Tongue (tissue), 2 donors: ENCODE results near the gene SLC26A2. TPM values are rescaled to one million over a fixed set of nuclear protein-coding genes. Genes with fewer than 3 reads are reported as not detected.
A peak's percentile ranks its signal among the peaks of the same experiment; 100 is the strongest.

Experiments
- DNase-seq: peaks from one replicate; pipeline ENCODE4 v3.0.0-alpha.2; 2015
- total RNA-seq: library from RNA; depleted of rRNA; stranded (reverse); fragments of >200 nt; gene quantifications from one replicate; pipeline ENCODE4 v1.2.3, GENCODE V29; 2014

The SLC26A2 gene
- total RNA-seq: 20.1 TPM

DNA sequence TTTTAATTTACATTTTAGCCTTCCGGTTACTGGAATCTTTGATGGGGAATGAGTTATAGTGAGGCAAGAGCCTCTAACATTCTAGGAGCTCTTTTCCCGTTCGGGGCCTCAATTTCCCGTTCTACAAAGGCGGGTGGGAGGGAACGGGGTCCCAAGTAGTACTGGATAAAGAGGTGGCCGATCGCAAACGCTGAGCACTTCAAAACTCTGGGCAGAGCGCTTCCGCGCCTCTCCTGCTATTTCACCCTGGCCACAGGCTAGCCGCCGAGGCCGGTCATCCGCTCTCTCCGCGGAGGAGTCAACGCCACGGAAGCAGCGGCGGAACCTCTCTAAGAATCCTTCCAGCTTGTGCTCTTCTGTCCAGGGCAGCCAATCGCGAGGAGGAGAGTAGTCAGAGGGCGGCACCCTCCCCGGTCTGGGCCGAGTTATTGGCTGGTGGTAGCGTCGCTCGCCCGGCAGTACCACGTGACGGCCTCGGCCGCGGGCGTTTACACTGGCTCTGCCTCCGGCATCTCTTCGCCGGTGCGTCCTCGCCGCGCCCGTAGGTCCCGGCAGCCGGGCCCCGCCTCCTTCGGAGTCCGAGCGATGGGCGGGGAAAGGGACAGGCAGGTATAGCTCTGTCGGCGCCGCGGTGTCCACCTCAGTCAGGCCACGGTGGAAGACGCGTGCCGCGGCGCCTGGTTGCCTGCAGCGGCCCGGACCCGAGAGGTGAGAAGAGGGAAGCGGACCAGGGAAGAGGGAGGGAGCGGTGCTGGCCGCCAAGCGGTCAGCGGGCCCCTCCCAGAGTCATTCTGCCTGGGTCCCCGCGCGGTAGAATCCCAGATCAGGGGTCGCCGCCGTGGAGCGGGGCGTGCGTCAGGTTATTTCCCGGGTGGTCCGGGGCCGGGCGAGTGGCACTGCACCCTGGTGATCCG, at the start of gene SLC26A2:
Gene SLC26A2 (plus strand): TSS at position 487 of the 914 bp plus-strand sequence. CDS start 16,895 bp downstream, outside the sequence.
- DNase-seq: peak; percentile 99

DNA sequence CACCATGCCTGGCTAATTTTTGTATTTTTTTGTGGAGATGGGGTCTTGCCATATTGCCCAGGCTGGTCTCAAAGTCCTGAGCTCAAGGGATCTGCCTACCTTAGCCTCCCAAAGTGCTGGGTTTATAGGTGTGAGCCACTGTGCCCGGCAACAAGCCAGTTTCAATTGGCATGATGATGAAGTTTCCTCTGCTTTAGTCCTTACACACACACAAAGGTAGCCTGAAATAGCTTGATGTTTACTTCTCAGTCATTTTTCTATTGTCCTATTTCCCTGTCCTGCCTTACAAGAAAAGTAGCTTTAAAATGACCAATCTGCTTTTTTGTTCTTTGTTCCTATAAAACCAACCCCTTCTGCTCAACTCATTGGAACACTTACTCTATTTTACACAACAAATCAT, 49.5 kb upstream of the SLC26A2 start:
- no peak for DNase-seq

DNA sequence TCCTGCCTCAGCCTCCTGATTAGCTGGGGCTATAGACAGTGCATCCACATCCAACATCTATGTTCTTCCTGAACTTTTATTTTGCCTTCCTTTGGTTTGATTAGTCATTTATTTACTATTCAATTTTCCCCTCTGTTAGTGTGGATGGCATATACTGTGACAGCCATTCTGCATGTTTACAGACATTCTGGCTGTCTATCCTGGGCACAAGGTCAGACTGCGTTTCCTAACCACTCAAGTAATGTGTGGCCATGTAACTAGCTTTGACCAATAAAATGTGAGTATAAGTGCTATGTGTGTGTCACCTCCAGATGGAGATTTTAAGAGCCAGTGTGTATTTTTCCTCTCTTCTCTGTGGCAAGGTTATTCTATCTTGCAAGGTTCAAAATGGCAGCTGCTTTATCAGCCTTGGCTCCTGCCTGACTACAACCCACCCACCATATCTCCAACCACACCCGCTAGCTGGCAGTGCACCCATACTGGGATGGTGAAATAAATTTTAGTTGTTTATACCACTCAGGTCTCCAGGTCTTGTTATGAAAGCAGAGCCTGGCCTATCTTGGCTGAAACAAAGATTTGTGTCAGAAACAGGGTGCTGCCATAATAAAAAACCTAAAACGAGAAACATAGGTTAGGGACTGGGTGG, 48.2 kb upstream of the SLC26A2 start:
- DNase-seq: no peak

DNA sequence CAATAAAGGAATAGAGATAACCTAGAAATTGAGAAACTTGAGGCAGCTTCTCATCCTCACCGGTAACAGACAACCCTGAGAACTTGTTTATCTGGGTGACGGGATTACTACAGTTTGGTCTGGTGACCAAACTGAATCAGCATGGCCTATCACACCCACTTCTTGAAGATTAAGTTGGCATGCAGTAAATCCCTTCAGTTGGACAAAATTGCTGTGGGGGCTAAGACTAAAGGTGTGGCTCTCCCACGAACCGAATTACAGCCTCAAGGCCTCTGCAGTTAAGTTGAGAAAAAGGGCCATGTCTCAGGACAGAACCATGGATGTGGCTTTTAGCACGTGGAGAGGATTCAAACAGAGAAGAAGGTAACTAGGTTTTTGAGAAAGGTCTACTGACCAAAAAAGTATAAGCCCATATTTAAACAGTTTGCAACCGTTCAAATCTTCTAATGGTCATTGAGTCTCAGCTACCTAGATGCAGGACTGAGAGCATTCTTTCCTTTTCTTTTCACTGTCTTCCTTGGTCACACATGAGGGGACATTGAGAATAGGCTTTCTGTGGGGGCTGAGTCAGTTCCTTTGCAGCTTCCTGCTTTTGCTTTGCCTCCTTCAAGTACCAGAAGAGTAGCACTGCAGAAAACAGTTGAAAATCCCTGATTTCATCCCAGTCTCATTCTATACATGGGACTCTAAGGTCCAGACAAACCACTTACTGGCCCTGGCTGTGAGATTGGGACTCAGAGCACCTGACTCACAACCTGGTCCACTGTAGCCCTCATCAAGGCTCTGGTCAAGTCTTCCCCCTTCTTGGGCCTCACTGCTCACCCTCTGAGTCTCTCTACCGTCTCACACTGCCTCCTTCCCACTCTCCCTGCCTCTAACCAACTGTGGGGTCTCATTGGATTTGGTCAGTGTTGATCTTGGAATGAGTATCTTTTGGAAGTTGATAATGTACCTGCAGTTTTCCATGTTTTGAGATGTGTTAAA, 46.8 kb upstream of the SLC26A2 start:
- DNase-seq: no peak

DNA sequence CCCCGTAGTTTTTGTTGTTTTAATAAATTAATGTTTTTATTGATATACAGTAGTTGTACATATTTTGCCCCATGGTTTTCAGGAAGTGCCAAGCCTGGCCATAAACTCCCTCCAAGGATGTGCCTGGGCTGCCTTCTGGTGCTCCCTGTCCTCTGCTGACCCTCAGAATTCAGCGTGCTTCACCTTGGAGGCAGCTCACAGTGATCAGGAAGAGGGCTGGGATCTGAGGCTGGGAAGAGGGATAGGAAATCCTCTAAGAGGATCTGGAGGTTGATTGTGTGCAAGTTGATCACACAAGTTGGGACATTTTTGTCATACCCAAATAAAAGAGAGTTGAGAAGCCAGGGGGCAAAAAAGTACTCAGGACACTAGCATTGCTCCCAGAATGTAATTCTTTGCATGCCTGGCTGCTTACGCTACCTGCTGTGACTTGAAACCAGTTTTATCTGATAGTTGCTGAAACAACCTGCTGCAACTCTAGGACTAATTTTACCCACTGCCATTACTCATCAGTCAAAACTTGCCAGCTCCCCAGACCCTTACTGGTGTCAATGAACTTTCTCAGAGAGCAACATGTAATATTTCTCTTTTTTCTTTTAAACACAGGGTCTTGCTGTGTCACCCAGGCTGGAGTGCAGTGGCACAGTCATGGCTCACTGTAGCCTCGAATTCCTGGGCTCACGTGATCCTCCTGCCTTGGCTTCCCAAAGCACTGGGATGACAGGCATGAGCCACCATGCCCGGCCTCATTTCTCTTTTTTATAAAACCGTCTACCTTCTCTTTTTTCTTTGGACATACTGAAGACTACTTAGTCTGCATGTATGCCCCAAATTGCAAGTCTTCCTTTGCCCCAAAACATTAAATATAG, 44.9 kb upstream of the SLC26A2 start:
- no peak for DNase-seq

DNA sequence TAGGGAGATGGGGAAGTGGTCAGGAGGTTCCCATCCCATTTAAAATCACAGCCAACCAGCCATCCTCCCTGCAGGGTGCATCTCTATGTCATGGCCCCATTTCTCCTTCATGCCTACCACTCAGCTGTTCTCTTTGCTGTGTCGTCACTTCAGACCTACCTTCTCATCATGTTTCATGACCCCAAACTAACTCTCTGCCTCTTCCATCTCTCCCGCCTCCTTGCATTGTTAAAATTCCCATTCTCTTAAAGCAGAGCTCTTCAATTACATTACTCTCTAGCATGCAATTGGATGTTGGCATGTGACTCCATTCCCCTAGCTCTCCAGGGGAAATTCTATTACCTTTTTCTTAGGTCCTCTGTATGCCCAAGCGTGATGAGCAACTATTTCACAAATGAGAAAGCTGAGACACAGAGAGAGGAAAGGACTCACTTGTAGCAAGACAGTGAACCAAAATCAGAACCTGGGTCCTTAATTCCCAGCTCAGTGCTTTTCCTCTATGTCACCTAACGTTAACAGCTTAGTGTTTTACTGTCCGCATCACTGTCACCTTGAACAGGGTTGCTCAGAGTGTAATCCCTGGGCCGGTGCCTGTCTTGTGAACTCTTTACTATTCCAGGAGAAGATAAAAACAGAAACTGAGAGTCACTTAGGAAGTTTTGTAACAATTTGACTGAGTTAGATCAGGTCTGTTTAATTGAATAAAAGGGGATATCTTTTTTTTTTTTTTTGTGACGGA, 44.1 kb upstream of the SLC26A2 start:
- no peak for DNase-seq

DNA sequence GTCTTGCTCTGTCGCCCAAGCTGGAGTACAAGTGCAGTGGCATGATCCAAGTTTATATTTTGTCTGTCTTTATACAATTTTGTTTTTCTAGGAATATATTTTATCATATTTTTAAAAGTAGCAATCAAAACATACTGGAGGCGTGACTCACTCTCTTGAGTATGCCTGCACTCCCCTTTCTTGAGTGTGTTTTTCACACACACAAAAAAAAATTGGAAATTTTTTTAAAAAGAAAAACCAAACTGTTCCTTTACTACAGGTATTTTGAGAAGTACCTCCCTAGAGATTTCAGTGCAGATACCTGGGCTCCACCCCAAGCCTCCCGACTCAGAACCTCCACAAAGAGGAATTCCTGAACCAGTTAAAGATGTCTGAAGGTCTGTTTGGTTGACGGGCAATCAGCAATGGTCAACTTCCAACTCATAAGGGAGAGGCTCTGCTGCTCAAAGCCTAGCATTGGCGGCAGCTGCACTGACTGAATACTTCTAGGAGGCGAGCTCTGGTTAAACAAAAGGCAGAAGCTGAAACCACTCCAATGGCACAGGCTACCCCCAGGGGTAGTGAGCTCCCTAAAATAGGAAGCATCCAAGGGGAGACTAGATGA, 43.4 kb upstream of the SLC26A2 start:
- DNase-seq: no peak

DNA sequence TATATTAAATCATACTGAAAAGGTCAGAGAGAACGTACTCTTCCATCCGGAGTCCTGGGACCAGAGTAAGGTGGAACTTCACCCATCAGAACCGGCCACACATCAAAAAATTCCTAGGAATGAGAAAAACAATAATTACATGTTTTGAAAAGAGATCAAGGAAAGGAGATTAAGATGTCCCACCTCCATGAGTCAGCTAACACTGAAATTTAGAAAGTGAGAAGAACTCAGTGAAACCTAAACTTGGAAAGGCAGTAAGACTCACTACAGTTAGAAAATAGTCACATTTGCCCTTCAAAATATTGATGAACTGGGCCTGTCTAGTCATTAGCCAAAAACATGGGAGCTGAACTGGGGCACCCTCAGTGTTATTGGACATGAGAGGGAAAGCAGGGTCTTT, 39.0 kb upstream of the SLC26A2 start:
- DNase-seq: no peak

DNA sequence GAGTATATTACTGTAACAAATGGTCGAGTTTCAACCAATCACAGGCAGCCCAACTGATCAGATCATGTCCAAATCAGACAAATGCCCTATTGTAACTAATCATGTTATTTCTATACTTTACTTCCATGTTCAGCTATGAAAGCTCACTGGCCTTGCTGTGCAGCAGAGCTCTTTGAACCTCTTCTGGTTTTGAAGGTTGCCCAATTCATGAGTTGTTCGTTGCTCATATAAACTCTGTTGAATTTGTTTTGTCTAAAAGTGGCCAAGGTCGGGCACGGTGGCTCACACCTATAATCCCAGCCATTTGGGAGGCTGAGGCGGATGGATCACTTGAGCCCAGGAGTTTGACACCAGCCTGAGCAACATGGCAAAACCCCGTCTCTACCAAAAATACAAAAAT, 37.6 kb upstream of the SLC26A2 start:
- DNase-seq: no peak

DNA sequence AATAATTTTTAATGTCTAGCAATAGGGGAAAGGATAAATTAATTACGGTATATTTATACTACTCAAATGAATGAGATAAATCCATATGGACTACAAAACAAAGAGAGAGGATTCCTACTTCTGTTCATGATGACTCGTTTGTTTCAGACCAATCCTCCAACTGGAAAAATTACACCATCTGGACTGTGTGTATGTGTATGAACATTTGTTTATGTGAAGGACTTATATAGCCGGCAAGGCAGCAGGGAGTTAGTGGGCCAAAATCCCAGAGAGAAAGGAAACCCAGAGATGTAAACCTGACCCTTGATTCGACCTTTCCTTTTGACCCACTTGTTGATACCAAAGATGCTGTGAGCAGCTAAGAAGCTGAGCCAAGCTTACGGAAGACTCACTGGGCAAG, 36.1 kb upstream of the SLC26A2 start:
- DNase-seq: no peak

DNA sequence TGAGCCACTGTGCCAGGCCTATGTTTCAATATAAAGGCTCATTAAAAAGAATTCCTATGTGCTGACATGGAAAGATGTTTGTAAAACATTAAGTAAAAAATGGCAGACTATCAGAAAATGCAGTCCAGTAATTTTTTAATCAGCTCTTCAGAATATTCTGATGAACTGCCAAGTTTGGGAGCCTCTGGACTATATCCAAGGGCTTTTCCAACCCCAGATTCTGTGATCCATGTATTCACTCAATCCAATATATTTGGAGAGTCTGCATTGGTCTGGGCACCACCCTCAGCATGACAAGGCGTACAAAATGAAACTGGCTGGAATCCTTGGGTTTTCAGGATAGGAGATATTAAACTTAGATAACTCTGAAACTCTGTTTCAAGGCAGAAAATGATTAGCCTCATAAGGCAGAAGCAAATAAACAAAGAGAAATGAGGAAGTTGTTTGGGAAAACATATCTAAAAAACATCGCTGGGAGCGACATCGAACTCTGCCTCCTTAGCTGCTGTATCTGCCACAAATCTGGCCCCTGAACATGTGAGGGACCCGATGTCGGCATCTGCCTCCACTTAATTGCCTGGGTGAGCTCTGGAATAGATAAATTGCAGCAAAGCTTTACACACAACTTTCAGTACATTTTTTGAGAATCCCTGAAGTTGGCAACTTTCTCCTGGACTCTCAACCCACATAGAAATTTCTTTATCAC, 30.4 kb upstream of the SLC26A2 start:
- no peak for DNase-seq

DNA sequence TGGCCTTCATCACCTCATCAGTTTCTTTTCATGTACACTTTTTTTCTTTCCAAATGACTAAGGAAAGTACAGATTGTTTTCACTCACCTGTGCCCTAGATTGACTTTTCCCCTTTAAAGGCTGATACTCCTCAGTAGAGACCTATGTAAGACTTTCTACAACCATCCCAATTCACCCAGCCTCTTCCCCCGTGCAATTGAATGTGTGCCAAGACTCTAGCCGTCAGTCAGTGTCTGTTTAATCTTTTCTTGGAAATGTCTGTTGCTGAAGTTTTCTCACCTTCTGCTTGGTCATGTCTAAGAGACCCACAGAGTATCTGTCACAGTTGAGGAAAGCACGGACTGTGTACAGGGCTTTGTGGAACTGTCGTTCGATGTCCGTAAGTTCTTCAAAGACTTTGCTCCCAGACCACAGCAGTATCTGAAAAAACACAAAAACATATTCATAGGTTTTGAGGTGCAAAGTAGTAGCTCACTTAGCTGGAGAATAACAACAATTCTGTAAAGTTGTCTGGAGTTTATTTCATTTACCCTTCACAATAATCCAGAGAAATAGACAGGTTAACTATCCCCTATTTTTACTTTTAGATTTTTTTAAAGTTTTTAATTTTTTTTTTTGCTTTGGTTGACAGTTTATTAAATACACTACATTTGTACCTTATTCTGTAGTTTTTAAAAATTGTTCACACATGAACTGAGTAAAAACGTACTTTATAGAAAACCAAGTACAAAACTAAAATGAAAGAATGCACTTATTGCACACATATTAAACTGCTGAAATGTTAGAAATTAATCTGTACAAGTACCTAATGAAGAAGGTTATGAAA, 29.6 kb upstream of the SLC26A2 start:
- DNase-seq: no peak

DNA sequence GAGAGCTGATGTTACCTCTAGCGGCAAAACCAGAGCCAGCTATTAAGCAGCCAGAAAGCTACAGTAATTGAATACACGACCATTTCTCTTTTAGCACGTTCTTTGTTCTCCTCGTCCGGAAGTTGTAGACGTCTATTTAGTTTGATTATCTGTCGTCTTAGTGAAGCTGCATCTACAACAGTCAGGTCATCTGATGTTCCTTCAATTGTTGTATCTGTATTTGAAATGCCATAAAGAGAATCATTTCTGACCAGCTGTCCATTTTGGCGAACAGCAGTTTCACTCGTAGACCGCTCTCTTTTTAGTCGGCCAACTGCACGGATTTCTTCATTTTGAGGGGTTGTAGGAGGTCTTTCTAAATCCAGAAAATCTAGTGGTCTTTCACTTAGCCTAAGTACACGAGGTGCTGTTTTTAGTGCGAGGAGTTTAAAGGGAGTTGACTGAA, 28.5 kb upstream of the SLC26A2 start:
- no peak for DNase-seq

DNA sequence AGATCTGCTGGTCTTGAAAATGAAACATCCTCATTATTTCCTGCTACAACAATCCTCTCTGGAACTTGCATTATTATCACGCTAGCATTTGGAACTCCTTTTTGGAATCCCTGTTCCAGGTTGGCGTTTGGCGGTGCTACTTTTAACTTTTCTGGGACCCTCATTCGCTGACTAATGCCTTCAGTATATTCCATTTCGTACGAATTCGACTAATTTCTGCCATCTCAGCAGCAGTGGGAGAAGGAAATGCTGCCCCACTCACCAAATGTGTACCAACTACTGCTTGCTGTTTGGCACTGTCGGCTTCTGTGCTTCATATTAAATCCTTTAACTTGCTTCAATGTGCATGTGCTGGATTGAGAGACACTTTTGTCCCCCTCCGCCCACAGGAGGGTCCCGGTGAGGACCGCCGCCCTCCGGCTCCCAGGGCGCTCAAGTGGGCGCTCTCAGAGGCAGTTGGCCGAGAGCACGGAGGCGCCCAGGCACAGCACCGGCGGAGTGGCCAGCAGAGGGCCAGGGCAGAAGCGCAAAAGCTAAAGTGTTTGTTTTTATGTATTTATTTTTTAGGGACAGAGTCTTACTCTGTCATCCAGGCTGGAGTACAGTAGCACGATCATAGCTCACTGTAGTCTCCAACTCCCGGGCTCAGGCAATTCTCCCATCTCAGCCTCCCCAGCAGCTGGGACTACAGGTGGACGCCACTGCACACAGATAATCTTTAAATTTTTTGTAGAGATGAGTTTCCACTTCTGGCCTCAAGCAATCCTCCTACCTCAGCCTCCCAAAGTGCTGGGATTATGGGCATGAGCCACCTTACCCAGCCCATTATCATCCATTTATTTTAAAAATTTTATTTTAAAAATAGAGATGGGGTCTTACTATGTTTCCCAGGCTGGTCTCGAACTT, 27.9 kb upstream of the SLC26A2 start:
- DNase-seq: no peak

DNA sequence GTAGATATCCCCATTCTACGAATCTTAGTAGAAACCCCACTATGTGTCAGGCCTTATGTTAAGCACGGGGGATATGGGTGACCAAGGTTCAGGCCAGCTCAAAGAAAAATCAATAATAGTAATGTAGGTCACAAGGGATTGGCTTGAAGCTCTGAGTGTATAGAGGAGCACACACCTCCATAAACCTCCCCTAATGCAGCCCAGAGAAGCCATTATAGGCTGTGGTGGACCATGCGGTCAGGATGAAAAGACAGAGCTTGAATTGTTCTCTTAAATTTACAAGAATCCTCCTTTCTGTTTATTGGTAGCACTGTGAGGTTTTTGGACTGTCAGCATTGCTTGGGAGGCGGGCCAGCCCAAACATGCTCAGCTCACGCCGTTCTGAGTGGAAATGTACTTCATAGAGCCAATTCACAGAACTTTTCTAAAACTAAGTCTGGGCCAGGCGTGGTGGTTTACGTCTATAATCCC, 25.1 kb upstream of the SLC26A2 start:
- DNase-seq: peak; percentile 65

DNA sequence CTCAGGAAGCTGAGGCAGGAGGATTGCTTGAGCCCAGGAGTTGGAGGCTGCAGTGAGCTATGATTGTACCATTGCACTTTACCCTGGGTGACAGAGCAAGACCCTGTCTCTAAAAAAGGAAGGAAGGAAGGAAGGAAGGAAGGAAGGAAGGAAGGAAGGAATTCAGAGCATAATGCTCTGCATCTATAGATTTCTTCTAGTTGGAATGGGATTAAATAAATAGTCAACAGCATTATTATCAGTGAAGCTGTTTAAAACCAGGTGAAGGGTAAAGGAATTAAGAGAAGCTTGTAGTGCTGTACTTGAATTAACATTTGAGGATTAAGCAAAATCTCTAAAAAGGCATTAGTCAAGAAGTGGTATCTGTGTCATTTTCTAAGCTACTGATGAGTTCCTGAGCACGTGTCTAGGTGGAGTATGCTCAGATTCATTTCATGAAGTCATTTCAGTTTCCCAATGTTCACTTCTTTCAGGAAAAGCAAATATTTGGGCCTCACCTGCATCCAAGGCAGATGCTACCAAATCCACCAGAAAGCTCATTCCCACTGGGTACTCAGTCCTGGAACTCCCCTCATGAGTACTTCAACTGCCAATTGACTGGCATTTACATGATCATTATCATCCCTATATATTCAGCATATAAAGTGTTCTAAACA, 24.4 kb upstream of the SLC26A2 start:
- no peak for DNase-seq

DNA sequence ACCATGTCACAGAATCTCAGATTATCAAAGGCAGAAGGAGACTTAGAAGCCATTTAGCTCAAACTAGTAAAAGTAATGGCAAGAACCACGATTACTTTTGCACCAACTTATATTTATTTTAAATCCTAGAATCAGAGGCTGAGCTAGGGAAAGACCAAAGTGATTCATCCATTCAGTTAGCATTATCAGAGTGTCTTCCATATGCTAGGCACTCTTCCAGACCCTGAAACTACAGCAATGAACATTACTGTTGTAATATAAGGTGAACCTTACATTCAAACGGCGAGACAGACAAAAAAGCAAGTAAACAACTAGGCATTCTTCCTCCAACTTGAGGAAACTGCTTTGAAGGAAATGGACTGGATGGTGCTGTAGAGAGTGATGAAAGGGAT, 23.9 kb upstream of the SLC26A2 start:
- DNase-seq: no peak
